HCT116 (cell line): ENCODE measurements around the gene HEATR5A.

ENCODE experiments used
- CEBPB ChIP-seq: IDR thresholded peaks from 2 replicates; pipeline ENCODE4 v1.6.1; 2012; ENCODE audit warnings: low read depth
- EZH2 ChIP-seq: fragments of 200-600 bp; sonication (generic); IDR thresholded peaks from 2 replicates; pipeline ENCODE4 v1.6.1; 2017; ENCODE audit warnings: antibody characterized with exemption, mixed run types
- EZH2phosphoT487 ChIP-seq: fragments of 200-600 bp; IDR thresholded peaks from 2 replicates; pipeline ENCODE4 v1.6.1; 2018; ENCODE audit warnings: antibody characterized with exemption, borderline replicate concordance
- JUND ChIP-seq: IDR thresholded peaks from 2 replicates; pipeline ENCODE4 v1.6.1; 2012
- POLR2A ChIP-seq: IDR thresholded peaks from 2 replicates; pipeline ENCODE4 v1.7.0; 2011; ENCODE audit warnings: borderline replicate concordance; ENCODE audit not compliant: insufficient read depth, insufficient read length; ENCODE audit errors: extremely low read depth
- POLR2AphosphoS5 ChIP-seq: IDR thresholded peaks from 2 replicates; pipeline ENCODE4 v1.6.1; 2011; ENCODE audit warnings: mild to moderate bottlenecking, low read depth, low read length, moderate library complexity
- TCF7L2 ChIP-seq: IDR thresholded peaks from 2 replicates; pipeline ENCODE4 v1.7.0; 2011; ENCODE audit warnings: borderline replicate concordance, inconsistent platforms; ENCODE audit not compliant: insufficient read depth, insufficient read length; ENCODE audit errors: extremely low read depth
- ZFX ChIP-seq: fragments of 450-650 bp; IDR thresholded peaks from 2 replicates; pipeline ENCODE4 v1.6.1; 2017
- TF ChIP-seq, protein P1 (sequence below), 3 experiments: fragments of 200-600 bp in 1 of 3; sonication (generic) in 1 of 3; IDR thresholded peaks in 2 of 3; conservative IDR thresholded peaks in 1 of 3; 2 replicates each; pipeline ENCODE4 v1.5.1; 2012 to 2017; ENCODE audit warnings: low read depth in 2 of 3, low read length in 2 of 3, antibody characterized with exemption in 1 of 3, borderline replicate concordance in 1 of 3, control low read depth in 1 of 3, mild to moderate bottlenecking in 1 of 3, mixed read lengths in 1 of 3, mixed run types in 1 of 3, moderate library complexity in 1 of 3; ENCODE audit not compliant: insufficient read depth in 1 of 3
- TF ChIP-seq, protein P2 (sequence below): IDR thresholded peaks from 2 replicates; pipeline ENCODE4 v1.6.1; 2012

DNA sequence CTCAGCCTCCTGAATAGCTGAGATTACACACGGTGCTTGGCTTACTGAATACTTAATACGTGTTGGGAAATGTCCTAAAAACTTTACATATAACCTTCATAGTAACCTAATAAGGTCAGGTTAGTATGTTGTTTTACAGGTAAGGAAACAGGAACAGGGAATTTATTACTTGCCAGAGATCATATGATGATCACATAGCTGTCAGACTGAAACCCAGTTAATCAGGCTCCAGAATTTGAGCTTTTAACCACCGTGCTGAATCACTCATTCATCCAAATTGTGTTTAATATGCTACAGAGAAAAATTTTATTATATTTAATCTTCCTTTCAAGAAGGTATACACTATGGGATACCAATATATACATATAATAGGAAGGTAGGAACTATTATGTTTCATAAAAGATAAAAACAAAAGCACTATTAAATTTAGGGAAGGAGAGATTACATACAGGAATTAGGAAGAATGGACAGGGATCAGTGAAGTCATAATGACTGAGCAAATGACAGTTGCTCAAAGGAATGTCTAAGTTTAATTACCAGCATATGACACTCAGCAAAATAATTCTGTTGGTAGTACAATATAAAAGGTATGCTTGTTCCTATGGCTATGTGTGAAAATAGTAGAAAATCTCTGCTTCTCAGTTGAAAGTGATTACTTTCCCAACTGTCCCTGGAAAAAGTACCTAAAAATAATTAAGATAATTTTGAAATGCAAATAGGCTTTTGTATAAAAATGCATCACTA lies 59.3 kb downstream of the HEATR5A start:
- TF ChIP-seq EZH2phosphoT487 (no peak), POLR2A (no peak), EZH2 (no peak), TCF7L2 (no peak), ZFX (no peak), POLR2AphosphoS5 (no peak), CEBPB (no peak), JUND (no peak)
- TF ChIP-seq, protein P1, sequence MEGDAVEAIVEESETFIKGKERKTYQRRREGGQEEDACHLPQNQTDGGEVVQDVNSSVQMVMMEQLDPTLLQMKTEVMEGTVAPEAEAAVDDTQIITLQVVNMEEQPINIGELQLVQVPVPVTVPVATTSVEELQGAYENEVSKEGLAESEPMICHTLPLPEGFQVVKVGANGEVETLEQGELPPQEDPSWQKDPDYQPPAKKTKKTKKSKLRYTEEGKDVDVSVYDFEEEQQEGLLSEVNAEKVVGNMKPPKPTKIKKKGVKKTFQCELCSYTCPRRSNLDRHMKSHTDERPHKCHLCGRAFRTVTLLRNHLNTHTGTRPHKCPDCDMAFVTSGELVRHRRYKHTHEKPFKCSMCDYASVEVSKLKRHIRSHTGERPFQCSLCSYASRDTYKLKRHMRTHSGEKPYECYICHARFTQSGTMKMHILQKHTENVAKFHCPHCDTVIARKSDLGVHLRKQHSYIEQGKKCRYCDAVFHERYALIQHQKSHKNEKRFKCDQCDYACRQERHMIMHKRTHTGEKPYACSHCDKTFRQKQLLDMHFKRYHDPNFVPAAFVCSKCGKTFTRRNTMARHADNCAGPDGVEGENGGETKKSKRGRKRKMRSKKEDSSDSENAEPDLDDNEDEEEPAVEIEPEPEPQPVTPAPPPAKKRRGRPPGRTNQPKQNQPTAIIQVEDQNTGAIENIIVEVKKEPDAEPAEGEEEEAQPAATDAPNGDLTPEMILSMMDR (IDR thresholded peaks at IDR 0.05 in 2 of 3, conservative IDR thresholded peaks at IDR 0.05 in 1 of 3; ENCODE audit: borderline replicate concordance in 1 of 3, insufficient read depth in 1 of 3, low read depth in 2 of 3, low read length in 2 of 3): no peak
- TF ChIP-seq, protein P2, sequence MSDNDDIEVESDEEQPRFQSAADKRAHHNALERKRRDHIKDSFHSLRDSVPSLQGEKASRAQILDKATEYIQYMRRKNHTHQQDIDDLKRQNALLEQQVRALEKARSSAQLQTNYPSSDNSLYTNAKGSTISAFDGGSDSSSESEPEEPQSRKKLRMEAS: no peak
